Measurements from ENCODE around the gene GNB1. TPM values are rescaled to one million over a fixed set of nuclear protein-coding genes. Genes with fewer than 3 reads are reported as not detected.
A peak's percentile ranks its signal among the peaks of the same experiment; 100 is the strongest.

GNB1 gene
- total RNA-seq, 2 experiments from 2014 or later, result 138 to 149 TPM

GRCh38 chr1:1938613-1939295, 47.9 kb upstream of the GNB1 start:
- ATAC-seq (ENCODE audit: poor library complexity) (no peak), DNase-seq (peak in 1 of 14 experiments; percentile 8)
- POLR2A ChIA-PET, result no interaction called here
- Mint-ChIP-seq H3K9me3 (no peaks in the 10 kb centered on the region), H3K27me3 (peaks cover under 1% of the 10 kb centered on the region), H3K4me1 (ENCODE audit: low read depth) (no peaks in the 10 kb centered on the region), H3K36me3 (ENCODE audit: low read depth) (no peaks in the 10 kb centered on the region), H3K27ac (no peak overlapping the region), H3K4me3 (no peak overlapping the region)
- intact Hi-C loops (cut with DNase I, micrococcal nuclease), result no loop called here
- Histone ChIP-seq H3K27me3 (ENCODE audit: control insufficient read depth in 1 of 2, insufficient read depth in 2 of 2, low read length in 2 of 2) (no peaks in the 10 kb centered on the region), H3K4me3 (ENCODE audit: low read length) (no peak overlapping the region), H3K4me1 (ENCODE audit: insufficient read depth, low read length) (peaks cover 4% of the 10 kb centered on the region), H3K36me3 (ENCODE audit: insufficient read depth, low read length) (no peaks in the 10 kb centered on the region), H3K27ac (ENCODE audit: low read depth in 1 of 2, low read length in 2 of 2) (no peak overlapping the region), H3K9me3 (ENCODE audit: control insufficient read depth in 1 of 2, insufficient read depth in 1 of 2, low read length in 2 of 2) (peaks cover 0 to 6% of the 10 kb centered on the region in 2 experiments)
- CTCF ChIA-PET, result no interaction called here
- no peak for TF ChIP-seq CTCF (IDR thresholded peaks at IDR 0.05)

GRCh38 chr1:1938276-1938573, 47.3 kb upstream of the GNB1 start:
- H3K27me3 ChIP-seq (ENCODE audit: control insufficient read depth in 1 of 2, insufficient read depth in 2 of 2, low read length in 2 of 2), result no peaks in the 10 kb centered on the region
- H3K27ac ChIP-seq (ENCODE audit: low read depth in 1 of 2, low read length in 2 of 2), result no peak overlapping the region
- Mint-ChIP-seq H3K4me3 (no peak overlapping the region), H3K27ac (no peak overlapping the region), H3K9me3 (no peaks in the 10 kb centered on the region), H3K4me1 (ENCODE audit: low read depth) (no peaks in the 10 kb centered on the region), H3K27me3 (no peaks in the 10 kb centered on the region), H3K36me3 (ENCODE audit: low read depth) (no peaks in the 10 kb centered on the region)
- no peak for ATAC-seq (ENCODE audit: poor library complexity)
- CTCF ChIA-PET, result no interaction called here
- TF ChIP-seq CTCF (IDR thresholded peaks at IDR 0.05), result no peak
- no peaks in the 10 kb centered on the region for H3K4me1 ChIP-seq (ENCODE audit: insufficient read depth, low read length)
- H3K4me3 ChIP-seq (ENCODE audit: low read length), result no peak overlapping the region
- POLR2A ChIA-PET, result no interaction called here
- H3K36me3 ChIP-seq (ENCODE audit: insufficient read depth, low read length), result no peaks in the 10 kb centered on the region
- peaks cover 0 to 6% of the 10 kb centered on the region in 2 experiments for H3K9me3 ChIP-seq (ENCODE audit: control insufficient read depth in 1 of 2, insufficient read depth in 1 of 2, low read length in 2 of 2)
- intact Hi-C loops (cut with DNase I, micrococcal nuclease), result no loop called here
- no peak for DNase-seq

DNA sequence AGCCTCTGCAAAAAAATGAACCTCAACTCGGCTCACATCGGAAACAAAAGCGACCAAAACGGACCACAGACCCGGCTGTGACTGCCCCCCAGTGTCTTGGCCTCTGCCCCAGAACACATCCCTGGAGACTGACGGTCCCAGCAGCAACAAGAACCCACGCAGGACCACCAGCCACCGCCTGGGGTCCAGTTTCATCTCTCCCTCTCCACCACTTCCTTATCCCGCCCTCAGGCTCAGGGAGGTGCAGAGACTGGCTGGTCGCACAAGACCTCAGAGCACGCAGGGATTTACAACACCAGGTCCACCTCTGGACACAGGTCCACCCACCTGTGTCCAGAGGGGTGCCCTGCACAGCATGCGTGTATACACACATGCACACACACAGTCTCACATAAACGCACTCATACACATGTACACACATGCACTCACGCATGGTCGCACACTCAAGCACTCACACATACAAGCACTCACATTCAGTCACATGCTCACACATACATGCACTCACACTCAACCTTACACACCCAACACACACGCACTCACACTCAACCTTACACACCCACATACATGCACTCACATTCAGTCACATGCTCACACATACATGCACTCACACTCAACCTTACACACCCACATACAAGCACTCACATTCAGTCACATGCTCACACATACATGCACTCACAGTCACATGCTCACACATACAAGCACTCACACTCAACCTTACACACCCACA, 46.8 kb upstream of the GNB1 start:
- intact Hi-C loops (cut with DNase I, micrococcal nuclease), result no loop called here
- TF ChIP-seq CTCF (IDR thresholded peaks at IDR 0.05), result no peak
- Mint-ChIP-seq H3K36me3 (ENCODE audit: low read depth) (no peaks in the 10 kb centered on the region), H3K4me3 (no peak overlapping the region), H3K27me3 (no peaks in the 10 kb centered on the region), H3K9me3 (no peaks in the 10 kb centered on the region), H3K4me1 (ENCODE audit: low read depth) (no peaks in the 10 kb centered on the region), H3K27ac (no peak overlapping the region)
- Histone ChIP-seq H3K27ac (ENCODE audit: low read depth in 1 of 2, low read length in 2 of 2) (no peak overlapping the region), H3K9me3 (ENCODE audit: control insufficient read depth in 1 of 2, insufficient read depth in 1 of 2, low read length in 2 of 2) (peaks cover 0 to 6% of the 10 kb centered on the region in 2 experiments), H3K4me1 (ENCODE audit: insufficient read depth, low read length) (no peaks in the 10 kb centered on the region), H3K4me3 (ENCODE audit: low read length) (no peak overlapping the region), H3K27me3 (ENCODE audit: control insufficient read depth in 1 of 2, insufficient read depth in 2 of 2, low read length in 2 of 2) (no peaks in the 10 kb centered on the region), H3K36me3 (ENCODE audit: insufficient read depth, low read length) (no peaks in the 10 kb centered on the region)
- DNase-seq (no peak), ATAC-seq (ENCODE audit: poor library complexity) (no peak)
- POLR2A ChIA-PET, result no interaction called here
- CTCF ChIA-PET, result no interaction called here

All from CD4-positive, alpha-beta T cell (primary cell).